GM12891 (cell line): ENCODE measurements around the gene ATP6V1E1.

Experiments
- DNase-seq: peaks from one replicate; pipeline ENCODE4 v3.0.0; 2011; ENCODE audit warnings: low spot score; ENCODE audit not compliant: insufficient read length
- FAIRE-seq: peaks from 2 replicates; lab custom pipeline; 2011; peaks lifted over from hg19 to GRCh38; lab: Jason Lieb, UNC
- PAX5 ChIP-seq: IDR thresholded peaks from 2 replicates; pipeline ENCODE4 v1.6.1; 2011; ENCODE audit warnings: low read length, moderate library complexity, mild to moderate bottlenecking; ENCODE audit not compliant: insufficient read depth, severe bottlenecking
- POLR2A ChIP-seq: IDR thresholded peaks from 2 replicates; pipeline ENCODE4 v1.6.1; 2011; ENCODE audit warnings: low read depth, low read length, control low read depth
- POLR2AphosphoS5 ChIP-seq: IDR thresholded peaks from 2 replicates; pipeline ENCODE4 v1.6.1; 2011; ENCODE audit warnings: low read depth, low read length, control low read depth
- POU2F2 ChIP-seq: IDR thresholded peaks from 2 replicates; pipeline ENCODE4 v1.6.1; 2011; ENCODE audit warnings: low read depth, mild to moderate bottlenecking, control low read depth, low read length, moderate library complexity
- SPI1 ChIP-seq: IDR thresholded peaks from 2 replicates; pipeline ENCODE4 v1.6.1; 2011; ENCODE audit warnings: low read depth, low read length, control low read depth
- TAF1 ChIP-seq: IDR thresholded peaks from 2 replicates; pipeline ENCODE4 v1.6.1; 2011; ENCODE audit warnings: low read depth, low read length, control low read depth

Gene ATP6V1E1

GRCh38 chr22:17634696-17635095 is 6.1 kb upstream of the ATP6V1E1 start:
- DNase-seq (no peak), FAIRE-seq (no peak)
- TF ChIP-seq PAX5, result no peak
- TF ChIP-seq POU2F2, result no peak
- TF ChIP-seq POLR2A, result no peak
- TF ChIP-seq SPI1, result no peak
- no peak for TF ChIP-seq TAF1
- no peak for TF ChIP-seq POLR2AphosphoS5

GRCh38 chr22:17633998-17634323 is 5.4 kb upstream of the ATP6V1E1 start:
- FAIRE-seq (no peak), DNase-seq (no peak)
- no peak for TF ChIP-seq PAX5
- no peak for TF ChIP-seq TAF1
- no peak for TF ChIP-seq POLR2A
- no peak for TF ChIP-seq POU2F2
- TF ChIP-seq POLR2AphosphoS5, result no peak
- no peak for TF ChIP-seq SPI1

- FAIRE-seq (no peak), DNase-seq (no peak)
- no peak for TF ChIP-seq POU2F2
- TF ChIP-seq TAF1, result no peak
- no peak for TF ChIP-seq POLR2A
- TF ChIP-seq POLR2AphosphoS5, result no peak
- no peak for TF ChIP-seq SPI1
- TF ChIP-seq PAX5, result no peak
Observed at GRCh38 chr22:17633217-17633997, 4.9 kb upstream of the ATP6V1E1 start.

- TF ChIP-seq PAX5 (no peak), POLR2A (no peak), POU2F2 (no peak), SPI1 (no peak), TAF1 (no peak)
- FAIRE-seq (no peak), DNase-seq (no peak)
Observed at GRCh38 chr22:17631076-17631565, 2.6 kb upstream of the ATP6V1E1 start.

GRCh38 chr22:17629641-17630040 is 1.1 kb upstream of the ATP6V1E1 start:
- FAIRE-seq (no peak), DNase-seq (no peak)
- no peak for TF ChIP-seq POLR2AphosphoS5
- TF ChIP-seq PAX5, result no peak
- TF ChIP-seq TAF1, result no peak
- no peak for TF ChIP-seq POU2F2
- TF ChIP-seq SPI1, result no peak
- TF ChIP-seq POLR2A, result no peak

GRCh38 chr22:17629173-17629489 is 582 bp upstream of the ATP6V1E1 start:
- DNase-seq (no peak), FAIRE-seq (no peak)
- no peak for TF ChIP-seq POLR2AphosphoS5
- no peak for TF ChIP-seq SPI1
- no peak for TF ChIP-seq PAX5
- TF ChIP-seq POLR2A, result no peak
- no peak for TF ChIP-seq POU2F2

GRCh38 chr22:17627961-17628405 is 566 bp downstream of the ATP6V1E1 start:
- DNase-seq, result no peak
- peak; percentile 13 for FAIRE-seq
- no peak for TF ChIP-seq TAF1
- no peak for TF ChIP-seq PAX5
- no peak for TF ChIP-seq SPI1
- TF ChIP-seq POLR2AphosphoS5, result no peak
- no peak for TF ChIP-seq POU2F2
- TF ChIP-seq POLR2A, result no peak

- FAIRE-seq (no peak), DNase-seq (no peak)
- no peak for TF ChIP-seq POLR2A
- no peak for TF ChIP-seq TAF1
- TF ChIP-seq PAX5, result no peak
- TF ChIP-seq SPI1, result no peak
- no peak for TF ChIP-seq POLR2AphosphoS5
- TF ChIP-seq POU2F2, result no peak
Observed at GRCh38 chr22:17613280-17613679, 15.3 kb downstream of the ATP6V1E1 start.

GRCh38 chr22:17612057-17612456 is 16.5 kb downstream of the ATP6V1E1 start:
- no peak for TF ChIP-seq POU2F2
- no peak for TF ChIP-seq POLR2AphosphoS5
- TF ChIP-seq SPI1, result no peak
- TF ChIP-seq PAX5, result no peak
- no peak for TF ChIP-seq POLR2A
- TF ChIP-seq TAF1, result no peak
- no peak for DNase-seq
- FAIRE-seq, result no peak

GRCh38 chr22:17607891-17608521 is 20.5 kb downstream of the ATP6V1E1 start:
- FAIRE-seq (no peak), DNase-seq (no peak)
- no peak for TF ChIP-seq SPI1
- TF ChIP-seq POLR2A, result no peak
- no peak for TF ChIP-seq POLR2AphosphoS5
- TF ChIP-seq TAF1, result no peak
- no peak for TF ChIP-seq PAX5
- no peak for TF ChIP-seq POU2F2
